IPS-11a (cell line): Measurements from ENCODE around the gene LRRC37A2.
"Not testable (repeated sequence)": the region's sequence is repeated elsewhere in the genome, so short reads cannot be mapped to it uniquely, and the experiment has no call there.

Source experiments
- H3K4me3 ChIP-seq: one replicate; pipeline ENCODE4 v1.5.1; 2013; ENCODE audit warnings: low read depth, low read length, control low read depth

The LRRC37A2 gene

GRCh38 chr17:46512168-46512567 lies at the start of gene LRRC37A2:
Gene LRRC37A2, plus strand, starts transcription at chr17:46512468. Its CDS starts 245 bp downstream, at chr17:46512713.
- H3K4me3 ChIP-seq, result not testable (repeated sequence)

- not testable (repeated sequence) for H3K4me3 ChIP-seq
Measured at GRCh38 chr17:46467618-46468017, 44.6 kb upstream of the LRRC37A2 start.

GRCh38 chr17:46474489-46474888 lies 37.8 kb upstream of the LRRC37A2 start:
- not testable (repeated sequence) for H3K4me3 ChIP-seq

- not testable (repeated sequence) for H3K4me3 ChIP-seq
Measured at GRCh38 chr17:46475583-46475982, 36.7 kb upstream of the LRRC37A2 start.

GRCh38 chr17:46478823-46479222 lies 33.4 kb upstream of the LRRC37A2 start:
- not testable (repeated sequence) for H3K4me3 ChIP-seq

- not testable (repeated sequence) for H3K4me3 ChIP-seq
Measured at GRCh38 chr17:46481310-46481709, 31.0 kb upstream of the LRRC37A2 start.

GRCh38 chr17:46492021-46492420 lies 20.2 kb upstream of the LRRC37A2 start:
- H3K4me3 ChIP-seq, result not testable (repeated sequence)

- not testable (repeated sequence) for H3K4me3 ChIP-seq
Measured at GRCh38 chr17:46499437-46500139, 12.7 kb upstream of the LRRC37A2 start.

- not testable (repeated sequence) for H3K4me3 ChIP-seq
Measured at GRCh38 chr17:46505896-46506295, 6.4 kb upstream of the LRRC37A2 start.

- H3K4me3 ChIP-seq, result not testable (repeated sequence)
Measured at GRCh38 chr17:46534716-46535115, 22.4 kb downstream of the LRRC37A2 start.

- not testable (repeated sequence) for H3K4me3 ChIP-seq
Measured at GRCh38 chr17:46548607-46549006, 36.3 kb downstream of the LRRC37A2 start.

- not testable (repeated sequence) for H3K4me3 ChIP-seq
Measured at GRCh38 chr17:46559155-46559554, 46.9 kb downstream of the LRRC37A2 start.

- not testable (repeated sequence) for H3K4me3 ChIP-seq
Measured at GRCh38 chr17:46560048-46560447, 47.8 kb downstream of the LRRC37A2 start.

- not testable (repeated sequence) for H3K4me3 ChIP-seq
Measured at GRCh38 chr17:46566284-46566683, 54.0 kb downstream of the LRRC37A2 start.

GRCh38 chr17:46566980-46567379 lies 54.7 kb downstream of the LRRC37A2 start:
- H3K4me3 ChIP-seq, result not testable (repeated sequence)

GRCh38 chr17:46571796-46572195 lies 59.5 kb downstream of the LRRC37A2 start:
- H3K4me3 ChIP-seq, result not testable (repeated sequence)

GRCh38 chr17:46579083-46580075 lies 67.1 kb downstream of the LRRC37A2 start, which contains the start of gene ARL17A:
Gene ARL17A, minus strand, starts transcription at chr17:46579691. Its CDS starts 3,369 bp downstream, at chr17:46576322.
- H3K4me3 ChIP-seq, result not testable (repeated sequence)

- not testable (repeated sequence) for H3K4me3 ChIP-seq
Measured at GRCh38 chr17:46580082-46580481, 67.8 kb downstream of the LRRC37A2 start.

- not testable (repeated sequence) for H3K4me3 ChIP-seq
Measured at GRCh38 chr17:46585444-46585843, 73.2 kb downstream of the LRRC37A2 start.

GRCh38 chr17:46590157-46591146 lies 78.2 kb downstream of the LRRC37A2 start, which contains the start of gene NSF:
Gene NSF, plus strand, starts transcription at chr17:46590669. Its CDS starts 107 bp downstream, at chr17:46590776.
- H3K4me3 ChIP-seq, result not testable (repeated sequence)
